ENCODE measurements around the gene KIF1A.

Gene KIF1A

DNA sequence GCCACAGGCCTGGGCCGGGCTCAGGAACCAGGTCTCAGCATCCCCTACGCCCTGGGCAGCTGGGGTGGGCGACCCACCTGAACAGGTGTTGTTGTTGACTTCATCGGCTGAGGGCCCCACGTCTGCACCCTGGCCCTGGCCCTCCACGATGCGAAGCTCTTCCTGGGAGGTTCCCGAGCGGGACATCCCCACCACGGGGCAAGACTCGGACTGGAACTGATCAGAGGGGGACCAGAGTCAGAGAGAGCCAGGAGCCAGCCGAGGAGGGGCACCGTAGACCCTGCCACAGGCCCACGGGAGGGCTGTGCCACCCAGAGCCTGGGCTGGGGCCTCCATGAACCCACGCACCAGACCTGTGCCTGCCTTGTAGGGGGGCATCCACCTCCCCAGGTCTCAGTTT is 74.1 kb downstream of the KIF1A start:
- no peaks in the 10 kb centered on the region for H3K36me3 ChIP-seq (ENCODE audit: control insufficient read depth, insufficient read depth, low read length)
- H3K27ac ChIP-seq (ENCODE audit: insufficient read depth, low read depth, low read length, poor library complexity, severe bottlenecking) = no peak overlapping the region
- H3K4me3 ChIP-seq (ENCODE audit: insufficient read depth, low read depth, low read length) = no peak overlapping the region
- 93 to 97% methylated on average over 15 of the region's 15 CpGs for whole genome bisulfite sequencing, 2 experiments
- no peaks in the 10 kb centered on the region for H3K4me1 ChIP-seq (ENCODE audit: control insufficient read depth, insufficient read depth, low read length)
- H3K27me3 ChIP-seq (ENCODE audit: control insufficient read depth, insufficient read depth, low read length, poor library complexity, severe bottlenecking) = no peaks in the 10 kb centered on the region
- H3K9me3 ChIP-seq (ENCODE audit: control insufficient read depth, low read length) = no peaks in the 10 kb centered on the region

DNA sequence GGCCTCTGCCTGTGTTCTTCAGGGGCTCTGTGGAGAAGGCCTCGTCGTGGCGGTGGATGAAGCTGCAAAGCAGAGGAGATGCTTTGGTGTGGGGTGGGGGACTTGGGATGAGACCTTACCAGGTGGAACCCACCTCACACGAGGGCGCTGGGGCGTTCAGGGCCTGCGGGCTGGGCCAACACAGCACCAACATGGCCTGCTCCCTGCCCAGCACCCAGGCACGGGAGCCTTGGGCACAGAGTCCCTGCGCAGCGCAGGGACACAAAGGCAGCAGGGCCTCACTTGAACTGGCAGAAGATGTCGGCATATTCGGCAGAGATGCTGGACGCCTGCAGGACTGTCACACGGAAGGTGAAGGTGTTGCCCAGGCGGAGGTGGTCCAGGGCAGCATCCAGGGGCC is 74.6 kb downstream of the KIF1A start:
- Histone ChIP-seq H3K4me3 (ENCODE audit: insufficient read depth, low read depth, low read length) (no peak overlapping the region), H3K27me3 (ENCODE audit: control insufficient read depth, insufficient read depth, low read length, poor library complexity, severe bottlenecking) (no peaks in the 10 kb centered on the region), H3K4me1 (ENCODE audit: control insufficient read depth, insufficient read depth, low read length) (no peaks in the 10 kb centered on the region), H3K27ac (ENCODE audit: insufficient read depth, low read depth, low read length, poor library complexity, severe bottlenecking) (no peak overlapping the region), H3K9me3 (ENCODE audit: control insufficient read depth, low read length) (no peaks in the 10 kb centered on the region), H3K36me3 (ENCODE audit: control insufficient read depth, insufficient read depth, low read length) (no peaks in the 10 kb centered on the region)
- WGBS, 2 experiments = 95% methylated on average over 15 of the region's 15 CpGs

DNA sequence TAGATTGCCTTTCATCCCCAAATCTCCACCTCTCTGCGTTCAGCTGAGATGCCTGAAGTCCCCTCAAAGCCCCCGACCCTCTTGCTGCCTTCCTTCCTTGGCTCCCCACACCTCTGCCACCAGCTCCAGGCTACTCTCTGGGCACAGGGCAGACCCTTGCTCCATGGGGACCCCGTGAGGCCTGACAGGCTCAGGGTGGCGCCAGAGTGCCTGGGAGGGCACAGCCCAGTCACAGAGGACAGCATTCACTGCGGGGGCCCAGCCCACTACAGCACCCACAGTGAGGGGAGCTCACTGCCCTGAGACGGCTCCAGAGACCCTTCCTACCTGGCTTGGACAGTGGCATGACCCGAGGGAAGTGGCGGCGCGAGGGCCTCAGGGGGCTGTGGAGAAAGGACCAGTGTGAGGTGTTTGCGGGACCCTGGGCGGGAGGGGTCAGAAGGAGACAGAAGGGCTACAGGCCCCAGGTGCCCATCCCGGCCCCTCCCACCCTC is 77.4 kb downstream of the KIF1A start:
- Histone ChIP-seq H3K27ac (ENCODE audit: insufficient read depth, low read depth, low read length, poor library complexity, severe bottlenecking) (no peak overlapping the region), H3K27me3 (ENCODE audit: control insufficient read depth, insufficient read depth, low read length, poor library complexity, severe bottlenecking) (no peaks in the 10 kb centered on the region), H3K4me3 (ENCODE audit: insufficient read depth, low read depth, low read length) (no peak overlapping the region), H3K4me1 (ENCODE audit: control insufficient read depth, insufficient read depth, low read length) (no peaks in the 10 kb centered on the region), H3K9me3 (ENCODE audit: control insufficient read depth, low read length) (no peaks in the 10 kb centered on the region), H3K36me3 (ENCODE audit: control insufficient read depth, insufficient read depth, low read length) (no peaks in the 10 kb centered on the region)
- 92% methylated on average over 13 of the region's 13 CpGs for WGBS, 2 experiments

DNA sequence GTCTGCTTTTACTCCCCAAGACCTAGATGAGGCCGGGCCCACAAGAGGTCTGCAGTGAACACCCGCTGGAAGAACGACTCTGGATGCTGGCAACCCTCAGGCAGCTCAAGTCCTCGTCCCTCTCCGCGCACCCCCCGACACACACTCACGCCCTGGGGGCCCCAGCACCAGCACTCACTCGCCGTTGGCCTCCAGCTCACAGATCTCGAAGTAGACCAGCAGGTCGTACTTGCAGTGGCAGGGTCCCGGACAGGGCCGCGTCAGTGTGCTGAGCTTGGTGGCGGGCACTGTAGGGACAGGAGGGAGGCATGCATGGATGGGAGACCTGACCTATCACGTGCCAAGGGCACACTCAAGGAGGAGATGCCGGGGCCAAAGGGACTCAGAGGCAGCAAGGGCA is 78.9 kb downstream of the KIF1A start:
- H3K4me1 ChIP-seq (ENCODE audit: control insufficient read depth, insufficient read depth, low read length) = no peaks in the 10 kb centered on the region
- no peak overlapping the region for H3K4me3 ChIP-seq (ENCODE audit: insufficient read depth, low read depth, low read length)
- H3K27me3 ChIP-seq (ENCODE audit: control insufficient read depth, insufficient read depth, low read length, poor library complexity, severe bottlenecking) = no peaks in the 10 kb centered on the region
- no peaks in the 10 kb centered on the region for H3K9me3 ChIP-seq (ENCODE audit: control insufficient read depth, low read length)
- no peak overlapping the region for H3K27ac ChIP-seq (ENCODE audit: insufficient read depth, low read depth, low read length, poor library complexity, severe bottlenecking)
- 92 to 95% methylated on average over 18 of the region's 18 CpGs for WGBS, 2 experiments
- no peaks in the 10 kb centered on the region for H3K36me3 ChIP-seq (ENCODE audit: control insufficient read depth, insufficient read depth, low read length)

DNA sequence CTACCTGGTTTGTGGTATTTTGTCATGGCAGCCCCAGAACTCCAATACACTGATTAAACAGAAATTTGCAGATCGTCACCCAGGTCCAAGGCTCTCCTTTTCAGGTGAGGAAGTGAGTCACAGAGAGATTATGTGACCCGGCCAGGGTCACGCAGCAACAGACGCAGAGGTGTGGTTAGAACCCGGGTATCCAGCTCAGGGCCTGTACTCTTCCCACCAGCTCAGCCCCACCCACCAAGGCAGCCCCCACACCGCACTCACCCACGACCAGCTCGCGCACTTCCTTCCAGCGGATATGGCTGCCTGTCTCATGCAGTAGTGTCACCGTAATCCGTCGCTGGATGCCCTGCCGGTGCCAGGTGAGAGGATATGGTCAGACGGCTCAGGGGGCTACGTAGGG is 80.2 kb downstream of the KIF1A start:
- Histone ChIP-seq H3K27me3 (ENCODE audit: control insufficient read depth, insufficient read depth, low read length, poor library complexity, severe bottlenecking) (no peaks in the 10 kb centered on the region), H3K9me3 (ENCODE audit: control insufficient read depth, low read length) (no peaks in the 10 kb centered on the region), H3K4me1 (ENCODE audit: control insufficient read depth, insufficient read depth, low read length) (no peaks in the 10 kb centered on the region), H3K27ac (ENCODE audit: insufficient read depth, low read depth, low read length, poor library complexity, severe bottlenecking) (no peak overlapping the region), H3K36me3 (ENCODE audit: control insufficient read depth, insufficient read depth, low read length) (no peaks in the 10 kb centered on the region), H3K4me3 (ENCODE audit: insufficient read depth, low read depth, low read length) (no peak overlapping the region)
- WGBS, 2 experiments = 96% methylated on average over 16 of the region's 16 CpGs

DNA sequence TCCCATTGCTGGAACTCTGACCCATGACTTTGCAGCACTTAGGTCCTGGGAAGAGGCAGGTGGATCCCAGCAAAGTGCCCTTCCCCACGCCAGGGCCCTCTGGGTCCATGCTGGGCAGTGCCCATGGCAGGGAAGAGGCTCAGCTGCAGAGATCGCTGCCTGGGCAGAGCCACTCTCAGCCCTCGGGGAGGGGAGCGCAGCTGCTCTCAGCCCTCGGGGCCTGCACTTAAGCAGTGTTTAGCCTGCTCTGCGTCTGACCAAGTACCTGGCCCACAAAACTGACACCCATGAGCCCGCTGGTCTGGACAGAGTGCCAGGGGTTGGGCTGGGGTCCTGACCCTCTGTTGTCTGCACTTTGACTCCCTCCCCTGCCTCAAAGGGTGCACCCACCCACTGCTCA is 82.1 kb downstream of the KIF1A start:
- Histone ChIP-seq H3K27me3 (ENCODE audit: control insufficient read depth, insufficient read depth, low read length, poor library complexity, severe bottlenecking) (no peaks in the 10 kb centered on the region), H3K9me3 (ENCODE audit: control insufficient read depth, low read length) (no peaks in the 10 kb centered on the region), H3K4me1 (ENCODE audit: control insufficient read depth, insufficient read depth, low read length) (no peaks in the 10 kb centered on the region), H3K4me3 (ENCODE audit: insufficient read depth, low read depth, low read length) (no peak overlapping the region), H3K36me3 (ENCODE audit: control insufficient read depth, insufficient read depth, low read length) (no peaks in the 10 kb centered on the region), H3K27ac (ENCODE audit: insufficient read depth, low read depth, low read length, poor library complexity, severe bottlenecking) (no peak overlapping the region)
- 90 to 93% methylated on average over 7 of the region's 7 CpGs for WGBS, 2 experiments

DNA sequence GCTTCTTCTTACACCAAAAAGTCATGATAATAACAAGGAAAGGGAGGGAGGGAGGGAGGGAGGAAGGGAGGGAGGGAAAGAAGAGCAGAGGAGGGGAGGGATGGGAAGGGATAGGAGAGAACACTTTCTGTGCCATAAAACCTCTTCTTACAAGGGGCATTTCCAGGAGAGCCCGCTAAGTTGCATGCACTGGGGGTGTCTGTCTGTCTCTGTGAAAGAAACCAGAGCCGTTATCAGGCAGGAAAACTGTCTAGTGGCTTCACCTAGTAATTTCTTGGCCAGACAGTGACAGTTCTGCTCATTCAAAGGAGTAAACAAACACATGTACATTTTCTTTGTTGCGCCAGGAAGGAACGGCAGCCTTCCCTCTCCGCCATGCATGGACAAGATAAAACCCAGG is 82.5 kb downstream of the KIF1A start:
- H3K36me3 ChIP-seq (ENCODE audit: control insufficient read depth, insufficient read depth, low read length) = no peaks in the 10 kb centered on the region

DNA sequence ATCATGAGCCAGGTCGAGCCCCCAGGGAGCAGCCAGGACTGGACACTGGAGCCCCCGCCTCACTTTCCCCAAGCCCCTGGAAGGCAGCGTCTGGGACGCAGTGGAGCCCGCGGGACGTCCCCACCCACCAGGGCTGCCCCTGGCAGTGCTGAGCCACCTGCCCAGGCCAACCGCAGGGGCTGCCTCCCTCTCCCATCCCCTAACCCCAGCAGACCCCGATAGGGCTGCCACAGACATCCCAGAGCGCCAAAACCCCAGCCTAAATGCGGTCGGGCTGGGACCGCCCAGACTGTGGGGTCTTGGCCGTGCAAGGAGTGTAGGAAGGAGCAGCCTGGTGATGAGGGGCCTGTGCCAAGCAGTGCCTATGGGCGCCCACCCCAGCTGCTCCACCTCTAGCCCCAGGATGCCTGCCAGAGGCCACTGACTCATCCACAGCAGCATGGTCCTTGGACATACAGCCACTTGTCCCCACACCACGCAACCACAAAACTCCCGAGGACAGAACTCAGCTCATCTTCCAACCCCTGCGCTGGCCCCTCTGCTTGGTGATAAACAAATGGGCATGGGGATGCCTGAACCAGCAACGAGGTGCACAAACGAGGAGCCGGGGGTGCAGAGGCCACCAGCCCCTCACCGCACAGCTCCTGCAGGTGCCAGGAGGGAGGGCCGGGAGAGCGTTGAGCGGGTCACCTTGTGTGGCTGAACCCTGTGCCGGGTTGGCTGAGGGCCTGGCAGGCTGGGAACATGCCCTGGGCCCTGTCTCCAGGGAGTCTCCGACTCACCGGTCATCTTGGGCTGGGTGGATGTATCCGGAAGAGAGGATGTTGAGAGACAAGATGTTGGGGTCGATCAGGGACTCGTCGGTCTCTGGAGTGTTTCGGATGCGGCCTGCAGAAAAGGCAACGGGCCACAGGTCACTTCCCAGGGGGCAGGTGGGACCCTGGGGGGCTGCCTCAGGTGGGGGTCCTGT is 83.5 kb downstream of the KIF1A start:
- Histone ChIP-seq H3K4me3 (ENCODE audit: insufficient read depth, low read depth, low read length) (no peak overlapping the region), H3K36me3 (ENCODE audit: control insufficient read depth, insufficient read depth, low read length) (no peaks in the 10 kb centered on the region), H3K4me1 (ENCODE audit: control insufficient read depth, insufficient read depth, low read length) (no peaks in the 10 kb centered on the region), H3K9me3 (ENCODE audit: control insufficient read depth, low read length) (no peaks in the 10 kb centered on the region), H3K27me3 (ENCODE audit: control insufficient read depth, insufficient read depth, low read length, poor library complexity, severe bottlenecking) (no peaks in the 10 kb centered on the region), H3K27ac (ENCODE audit: insufficient read depth, low read depth, low read length, poor library complexity, severe bottlenecking) (no peak overlapping the region)
- 90% methylated on average over 35 of the region's 35 CpGs for WGBS, 2 experiments

More for the DNA sequence above, 82.5 kb downstream of the KIF1A start:
- WGBS, 2 experiments = 91 to 95% methylated on average over 5 of the region's 5 CpGs
- H3K27ac ChIP-seq (ENCODE audit: insufficient read depth, low read depth, low read length, poor library complexity, severe bottlenecking) = no peak overlapping the region
- H3K4me3 ChIP-seq (ENCODE audit: insufficient read depth, low read depth, low read length) = no peak overlapping the region
- no peaks in the 10 kb centered on the region for H3K9me3 ChIP-seq (ENCODE audit: control insufficient read depth, low read length)
- H3K27me3 ChIP-seq (ENCODE audit: control insufficient read depth, insufficient read depth, low read length, poor library complexity, severe bottlenecking) = no peaks in the 10 kb centered on the region
- no peaks in the 10 kb centered on the region for H3K4me1 ChIP-seq (ENCODE audit: control insufficient read depth, insufficient read depth, low read length)

DNA sequence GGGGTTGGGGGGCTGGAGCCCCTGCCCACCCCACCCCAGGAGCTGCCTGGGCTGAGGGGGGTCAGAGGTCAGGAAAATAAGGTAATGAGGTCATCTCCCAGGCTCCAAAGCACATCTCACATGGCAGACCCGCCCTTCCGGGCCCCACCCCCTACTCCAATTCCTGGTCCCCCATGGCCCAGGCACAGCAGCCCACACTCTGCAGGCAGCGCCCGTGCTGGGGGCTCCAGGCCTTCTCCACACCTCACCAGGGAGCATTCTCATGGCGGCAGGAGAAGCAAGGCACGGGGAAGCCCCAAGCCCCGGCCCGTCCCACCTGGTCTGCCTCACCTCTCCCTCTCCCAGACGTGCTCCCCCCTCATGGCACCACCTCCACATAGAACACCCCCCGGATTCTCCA is 84.5 kb downstream of the KIF1A start:
- 92% methylated on average over 10 of the region's 10 CpGs for WGBS, 2 experiments
- Histone ChIP-seq H3K27ac (ENCODE audit: insufficient read depth, low read depth, low read length, poor library complexity, severe bottlenecking) (no peak overlapping the region), H3K27me3 (ENCODE audit: control insufficient read depth, insufficient read depth, low read length, poor library complexity, severe bottlenecking) (no peaks in the 10 kb centered on the region), H3K9me3 (ENCODE audit: control insufficient read depth, low read length) (no peaks in the 10 kb centered on the region), H3K36me3 (ENCODE audit: control insufficient read depth, insufficient read depth, low read length) (no peaks in the 10 kb centered on the region), H3K4me3 (ENCODE audit: insufficient read depth, low read depth, low read length) (no peak overlapping the region), H3K4me1 (ENCODE audit: control insufficient read depth, insufficient read depth, low read length) (no peaks in the 10 kb centered on the region)

DNA sequence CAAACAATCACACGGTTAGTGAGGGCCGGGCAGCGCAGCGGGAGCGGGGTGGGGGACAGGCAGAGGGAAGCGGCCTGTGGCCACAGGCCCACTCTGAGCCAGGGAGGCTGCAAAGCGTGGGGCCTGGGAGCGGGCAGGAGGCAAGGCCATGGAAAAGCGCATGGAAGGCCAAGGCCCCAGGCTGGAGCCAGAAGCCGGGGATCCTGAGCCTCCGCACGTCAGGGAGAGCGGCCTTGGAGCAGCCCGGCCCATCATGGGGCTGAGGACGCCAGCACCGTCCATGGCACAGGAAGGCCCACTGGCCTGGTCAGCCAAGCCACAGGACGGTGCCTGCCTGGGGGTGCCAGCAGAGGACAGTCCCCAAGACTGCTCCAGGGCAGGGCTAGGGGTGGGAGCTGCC is 85.3 kb downstream of the KIF1A start:
- H3K36me3 ChIP-seq (ENCODE audit: control insufficient read depth, insufficient read depth, low read length) = no peaks in the 10 kb centered on the region
- H3K27me3 ChIP-seq (ENCODE audit: control insufficient read depth, insufficient read depth, low read length, poor library complexity, severe bottlenecking) = no peaks in the 10 kb centered on the region
- H3K4me1 ChIP-seq (ENCODE audit: control insufficient read depth, insufficient read depth, low read length) = no peaks in the 10 kb centered on the region
- WGBS, 2 experiments = 96% methylated on average over 17 of the region's 17 CpGs
- no peak overlapping the region for H3K27ac ChIP-seq (ENCODE audit: insufficient read depth, low read depth, low read length, poor library complexity, severe bottlenecking)
- no peaks in the 10 kb centered on the region for H3K9me3 ChIP-seq (ENCODE audit: control insufficient read depth, low read length)
- H3K4me3 ChIP-seq (ENCODE audit: insufficient read depth, low read depth, low read length) = no peak overlapping the region

Data from ectodermal cell (in vitro differentiated cells).